SIG-M5 treated with dmso at 0.1 percent for 504 hours (cell line): ENCODE data around the gene SYNGR2.
A peak's percentile ranks its signal among the peaks of the same experiment; 100 is the strongest.

Experiments
- DNase-seq: peaks from one replicate; lab custom pipeline; 2025; ENCODE audit not compliant: unreplicated experiment; lab: John Stamatoyannopoulos, UW

SYNGR2 gene, protein sequence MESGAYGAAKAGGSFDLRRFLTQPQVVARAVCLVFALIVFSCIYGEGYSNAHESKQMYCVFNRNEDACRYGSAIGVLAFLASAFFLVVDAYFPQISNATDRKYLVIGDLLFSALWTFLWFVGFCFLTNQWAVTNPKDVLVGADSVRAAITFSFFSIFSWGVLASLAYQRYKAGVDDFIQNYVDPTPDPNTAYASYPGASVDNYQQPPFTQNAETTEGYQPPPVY

DNA sequence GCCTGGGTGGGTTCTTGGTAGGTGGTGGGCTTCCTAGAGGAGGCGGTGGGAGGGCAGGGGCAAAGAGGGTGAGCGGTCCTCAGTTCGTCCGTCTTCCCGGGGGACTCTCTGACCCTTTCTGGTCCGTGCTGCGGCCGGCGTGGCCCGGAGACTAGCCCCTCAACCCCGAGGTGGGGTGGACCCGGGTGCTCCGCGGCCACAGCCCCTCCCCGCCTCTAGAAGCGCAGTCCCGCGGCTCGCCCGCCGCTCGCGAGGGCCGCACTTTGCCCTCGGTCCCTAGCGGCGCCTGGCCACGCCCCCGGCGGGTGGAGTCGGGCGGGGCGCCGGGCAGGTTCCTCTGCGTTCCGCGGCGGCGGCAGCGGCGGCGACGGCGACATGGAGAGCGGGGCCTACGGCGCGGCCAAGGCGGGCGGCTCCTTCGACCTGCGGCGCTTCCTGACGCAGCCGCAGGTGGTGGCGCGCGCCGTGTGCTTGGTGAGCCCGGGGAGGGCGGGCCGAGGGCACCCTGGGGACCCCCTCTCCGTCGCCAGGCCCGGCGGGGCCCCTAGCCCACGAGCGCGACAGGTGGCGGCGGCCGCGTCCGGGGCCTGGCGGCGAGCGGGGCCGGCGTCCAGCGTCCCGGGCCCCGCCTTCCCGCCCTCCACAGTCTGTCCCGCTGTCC, at the start of gene SYNGR2:
SYNGR2 (plus strand) TSS at position 340 of the 661 bp plus-strand sequence; CDS start at position 376, 36 bp downstream.
- DNase-seq = peak; percentile 79

- DNase-seq = no peak
Measured at GRCh38 chr17:78118801-78119241, 49.6 kb upstream of the SYNGR2 start.

DNA sequence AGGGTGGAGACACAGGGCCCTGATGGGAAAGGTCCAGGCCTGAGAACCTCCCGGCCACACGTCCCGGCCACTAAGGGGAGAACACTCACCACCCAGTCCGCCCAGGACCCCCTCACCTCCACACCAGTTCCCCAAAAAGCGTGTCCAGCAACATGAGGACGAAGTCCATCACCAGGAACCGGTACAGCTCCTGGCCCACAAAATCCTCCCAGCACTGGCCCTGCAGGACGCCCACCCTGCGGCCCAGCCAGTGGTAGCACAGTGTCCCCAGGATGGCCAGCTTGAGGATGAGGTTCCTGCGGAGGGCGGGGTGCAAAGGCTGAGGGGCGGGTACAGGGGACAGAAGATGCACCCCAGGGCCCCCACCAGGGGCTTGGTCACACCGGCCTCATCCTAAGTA, 47.8 kb upstream of the SYNGR2 start:
- DNase-seq = no peak

GRCh38 chr17:78120971-78121800, 47.2 kb upstream of the SYNGR2 start:
- DNase-seq = no peak

DNA sequence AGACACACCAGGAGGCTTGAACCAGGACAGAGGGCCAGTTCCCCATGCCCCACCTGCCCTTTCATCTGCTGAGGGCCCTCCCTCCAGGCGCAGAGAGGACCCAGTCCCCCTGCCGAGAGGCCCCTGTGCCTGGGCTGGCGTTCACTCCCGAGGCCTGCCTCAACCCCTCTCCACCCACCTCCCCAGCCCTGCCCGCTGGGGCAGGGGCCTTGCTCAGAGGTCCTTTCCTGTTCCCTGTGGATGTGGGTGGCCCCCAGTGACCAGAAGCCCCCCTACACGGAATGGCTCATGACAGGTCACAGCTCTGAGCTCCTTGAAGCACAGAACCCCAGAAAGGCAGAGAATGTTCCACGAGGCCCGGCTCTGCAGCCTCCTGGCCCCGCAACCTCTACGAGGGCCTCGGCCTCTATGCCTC, 46.6 kb upstream of the SYNGR2 start:
- DNase-seq = no peak

DNA sequence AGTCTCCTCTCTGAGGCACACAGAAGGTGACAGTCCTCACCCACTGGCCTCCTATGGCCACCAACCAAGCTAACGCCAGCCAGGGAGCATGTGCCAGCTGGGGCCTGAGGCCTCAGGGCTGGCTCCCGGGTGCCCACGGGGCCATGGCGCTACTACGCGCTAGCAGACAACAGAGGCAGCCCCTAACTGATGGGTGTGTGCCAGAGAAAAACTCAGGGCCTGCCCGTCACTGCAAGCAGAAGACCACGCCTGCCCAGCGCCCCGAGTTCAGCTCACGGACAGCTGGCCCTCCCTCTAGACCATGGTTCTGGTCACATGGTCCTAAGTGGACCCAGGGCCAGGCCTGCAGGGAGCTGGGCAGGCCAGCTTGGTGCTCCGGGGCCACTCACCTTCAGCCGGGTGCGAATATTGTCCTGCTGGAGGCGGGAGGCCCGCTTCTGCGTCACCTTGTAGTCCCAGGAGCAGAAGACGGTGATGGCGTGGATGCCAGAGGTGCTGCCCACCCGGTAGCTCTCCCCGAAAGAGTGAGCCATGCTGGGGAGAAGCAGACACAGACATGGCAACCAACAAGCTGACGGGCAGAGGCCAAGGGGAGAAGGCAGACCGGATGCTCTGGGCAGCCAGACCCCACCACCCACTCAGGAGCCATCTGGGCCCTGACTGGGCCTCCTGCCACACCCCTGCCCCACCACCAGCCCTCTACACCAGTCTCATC, 46.0 kb upstream of the SYNGR2 start:
- DNase-seq = no peak

DNA sequence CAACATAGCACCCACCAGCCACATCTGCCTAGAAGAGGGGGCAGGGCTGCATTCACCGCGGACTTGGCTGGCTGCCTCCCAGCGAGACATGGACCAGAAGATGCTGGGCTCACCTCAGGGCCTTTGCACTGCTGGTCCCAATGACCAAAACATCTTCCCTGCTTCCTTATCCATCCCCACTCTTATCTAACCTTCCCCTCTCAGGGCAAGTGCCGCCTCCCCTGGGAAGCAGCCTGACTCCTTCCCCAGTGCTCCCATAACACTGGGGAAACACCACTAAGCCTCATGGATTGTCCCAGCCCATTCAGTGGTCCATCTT, 45.5 kb upstream of the SYNGR2 start:
- DNase-seq = no peak

DNA sequence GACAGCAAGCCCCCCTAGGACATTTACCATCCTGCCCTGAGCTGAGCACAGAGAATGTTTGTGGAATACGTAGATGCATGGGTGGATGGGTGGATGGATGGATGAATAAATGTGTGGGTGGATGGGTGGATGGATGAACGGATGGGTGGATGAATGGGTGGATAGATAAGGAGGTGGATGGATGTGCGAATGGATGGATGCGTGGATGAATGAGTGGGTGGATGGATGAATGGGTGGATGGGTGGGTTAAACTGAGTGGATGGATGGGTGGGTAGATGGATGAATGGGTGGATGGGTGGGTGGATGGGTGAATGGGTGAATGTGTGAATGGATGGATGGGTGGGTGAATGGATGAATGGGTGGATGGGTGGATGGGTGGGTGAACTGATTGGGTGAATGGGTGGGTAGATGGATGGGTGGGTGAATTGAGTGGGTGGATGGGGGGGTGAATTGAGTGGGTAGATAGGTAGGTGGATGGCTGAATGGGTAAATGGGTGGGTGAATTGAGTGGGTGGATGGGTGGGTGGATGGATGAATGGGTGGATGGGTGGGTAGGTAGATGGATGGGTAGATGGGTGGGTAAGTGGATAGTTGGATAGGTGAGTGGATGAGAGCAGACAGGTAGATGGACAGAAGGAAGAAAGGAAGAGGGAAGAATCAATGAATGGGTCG, 45.0 kb upstream of the SYNGR2 start:
- DNase-seq = no peak

DNA sequence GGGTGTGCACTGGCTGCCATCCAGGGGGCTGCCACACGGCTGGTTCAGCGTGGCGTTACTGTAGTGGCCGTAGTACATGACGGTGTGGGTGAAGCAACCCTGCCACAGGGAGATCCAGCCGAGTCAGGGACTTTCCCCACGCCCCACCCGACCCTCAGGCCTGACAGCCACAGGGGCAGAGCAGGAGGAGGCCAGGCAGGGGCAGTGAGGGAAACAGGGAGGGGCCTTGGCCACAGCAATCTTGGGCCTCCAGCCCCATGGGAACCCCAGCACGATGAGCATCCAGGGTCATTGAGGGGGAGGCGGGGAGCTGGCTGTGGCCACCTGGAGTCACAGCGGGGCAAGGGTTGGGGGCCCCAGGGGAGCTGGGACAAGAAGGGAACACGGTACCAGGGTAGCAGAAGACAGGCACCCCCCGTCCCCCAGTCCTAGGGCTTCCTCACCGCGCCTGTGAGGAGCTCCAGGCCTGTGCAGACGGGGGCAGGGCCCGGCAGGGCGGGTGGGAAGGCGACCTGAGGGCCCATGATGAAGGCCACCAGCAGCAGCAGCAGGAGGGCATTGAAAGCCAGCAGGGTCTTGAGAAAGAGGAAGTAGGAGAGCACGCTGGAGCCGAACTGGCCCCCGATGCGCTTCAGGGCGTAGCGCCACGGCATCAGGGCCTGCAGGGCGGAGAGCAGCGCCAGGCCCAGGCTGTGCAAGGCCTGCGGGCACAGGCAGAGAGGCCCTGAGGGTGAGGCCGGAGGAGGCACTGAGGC, 44.1 kb upstream of the SYNGR2 start:
- peak; percentile 92 for DNase-seq

GRCh38 chr17:78124836-78125137, 43.6 kb upstream of the SYNGR2 start:
- DNase-seq = no peak

- DNase-seq = no peak
Measured at GRCh38 chr17:78125138-78125913, 43.1 kb upstream of the SYNGR2 start.

GRCh38 chr17:78125976-78126894, 42.1 kb upstream of the SYNGR2 start:
- DNase-seq = no peak

GRCh38 chr17:78126895-78127238, 41.5 kb upstream of the SYNGR2 start:
- no peak for DNase-seq

GRCh38 chr17:78127239-78127887, 41.0 kb upstream of the SYNGR2 start:
- peak; percentile 74 for DNase-seq

- no peak for DNase-seq
Measured at GRCh38 chr17:78127888-78128550, 40.4 kb upstream of the SYNGR2 start.

DNA sequence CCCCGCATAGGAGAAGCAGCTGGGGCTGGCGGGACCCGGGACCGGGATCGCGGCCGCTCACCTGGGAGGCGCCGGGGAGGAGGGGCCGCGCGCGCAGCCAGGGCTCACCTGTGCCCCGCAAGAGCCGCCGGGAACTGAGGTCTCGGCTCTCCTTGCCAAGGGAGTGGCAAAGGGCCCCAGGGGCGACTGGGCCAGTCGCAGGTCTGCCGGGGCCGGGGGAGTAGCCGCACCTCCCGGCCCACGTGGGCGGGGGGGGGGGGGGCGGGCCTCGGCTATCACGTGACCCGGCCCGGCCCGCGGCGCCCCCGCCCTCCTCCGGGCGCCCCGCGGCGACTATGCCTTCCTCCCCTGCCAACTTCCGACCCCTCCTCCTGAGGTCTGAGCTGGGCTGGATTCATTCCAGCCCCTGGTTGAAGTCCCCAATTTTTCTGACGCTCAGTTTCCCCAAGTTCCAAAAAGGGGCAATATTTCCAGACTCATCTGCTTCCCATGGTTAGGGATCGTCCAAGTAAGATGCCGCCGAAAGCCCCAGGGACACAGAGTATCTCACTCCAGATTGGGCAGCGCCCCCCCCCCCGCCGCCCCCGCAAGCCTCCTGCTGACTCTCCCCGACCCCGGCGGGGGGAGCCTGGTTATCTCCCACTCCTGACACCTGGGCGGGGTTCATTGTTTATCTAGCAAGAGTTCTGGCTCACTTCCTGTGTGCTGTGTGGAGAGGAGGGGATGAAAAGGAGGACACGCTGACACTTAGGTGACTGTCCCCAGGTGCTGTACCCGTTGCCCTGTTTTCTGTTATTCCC, 39.6 kb upstream of the SYNGR2 start, which contains the start of gene TMC6:
TMC6 (minus strand) TSS at position 205 of the 800 bp plus-strand sequence. CDS start 1,923 bp downstream, outside the sequence.
- peak; percentile 65 for DNase-seq
